HG02610 (cell line): ENCODE measurements around the gene NR1D1.
A peak's percentile ranks its signal among the peaks of the same experiment; 100 is the strongest.

Experiments
- ATAC-seq: cut with Tn5 transposase; IDR thresholded peaks from one replicate; pipeline ENCODE4 v1.9.1; 2021; ENCODE audit warnings: mild to moderate bottlenecking, moderate library complexity; ENCODE audit not compliant: unreplicated experiment

Gene NR1D1

GRCh38 chr17:40111221-40112128 lies 11.1 kb upstream of the NR1D1 start:
- ATAC-seq, result peak; percentile 46

DNA sequence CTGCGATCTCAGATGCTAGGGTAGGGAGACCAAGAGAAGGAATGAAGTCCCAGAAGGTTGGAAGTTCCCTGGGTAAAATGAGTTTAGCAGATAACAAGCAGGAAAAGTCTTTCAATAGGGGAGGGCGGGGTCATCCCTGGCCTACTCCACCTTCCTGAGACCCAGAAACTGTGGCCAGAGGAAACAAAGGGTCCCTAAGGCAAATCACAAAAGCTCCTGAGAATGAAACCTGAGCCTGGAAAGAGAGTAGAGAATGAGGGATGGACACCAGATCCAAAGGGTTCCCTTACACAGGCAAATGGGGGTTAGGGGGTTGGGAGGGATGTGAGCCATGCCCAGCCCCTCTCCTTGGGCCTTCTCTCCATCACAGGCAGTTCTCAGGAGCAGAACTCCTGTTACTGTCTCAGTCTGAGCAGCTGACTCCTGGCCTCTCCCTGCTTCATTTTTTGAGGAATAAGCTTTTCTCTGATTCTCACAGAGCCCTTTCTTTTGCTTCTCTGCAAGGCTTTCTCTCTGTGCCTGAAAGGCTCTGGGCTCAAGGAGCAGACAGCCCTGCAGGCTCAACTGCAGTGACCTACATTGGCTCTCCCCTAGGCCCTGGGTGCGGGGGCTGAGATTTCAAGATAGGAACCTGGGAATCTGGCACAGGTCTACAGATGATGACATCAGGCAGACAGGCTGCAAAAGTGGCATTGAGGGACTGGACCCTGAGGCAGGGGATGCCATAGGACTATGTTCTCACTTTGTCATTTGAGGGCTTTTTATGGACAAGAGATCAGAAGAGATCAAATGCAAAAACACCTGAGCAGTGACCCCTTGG lies 9.8 kb upstream of the NR1D1 start:
- no peak for ATAC-seq

DNA sequence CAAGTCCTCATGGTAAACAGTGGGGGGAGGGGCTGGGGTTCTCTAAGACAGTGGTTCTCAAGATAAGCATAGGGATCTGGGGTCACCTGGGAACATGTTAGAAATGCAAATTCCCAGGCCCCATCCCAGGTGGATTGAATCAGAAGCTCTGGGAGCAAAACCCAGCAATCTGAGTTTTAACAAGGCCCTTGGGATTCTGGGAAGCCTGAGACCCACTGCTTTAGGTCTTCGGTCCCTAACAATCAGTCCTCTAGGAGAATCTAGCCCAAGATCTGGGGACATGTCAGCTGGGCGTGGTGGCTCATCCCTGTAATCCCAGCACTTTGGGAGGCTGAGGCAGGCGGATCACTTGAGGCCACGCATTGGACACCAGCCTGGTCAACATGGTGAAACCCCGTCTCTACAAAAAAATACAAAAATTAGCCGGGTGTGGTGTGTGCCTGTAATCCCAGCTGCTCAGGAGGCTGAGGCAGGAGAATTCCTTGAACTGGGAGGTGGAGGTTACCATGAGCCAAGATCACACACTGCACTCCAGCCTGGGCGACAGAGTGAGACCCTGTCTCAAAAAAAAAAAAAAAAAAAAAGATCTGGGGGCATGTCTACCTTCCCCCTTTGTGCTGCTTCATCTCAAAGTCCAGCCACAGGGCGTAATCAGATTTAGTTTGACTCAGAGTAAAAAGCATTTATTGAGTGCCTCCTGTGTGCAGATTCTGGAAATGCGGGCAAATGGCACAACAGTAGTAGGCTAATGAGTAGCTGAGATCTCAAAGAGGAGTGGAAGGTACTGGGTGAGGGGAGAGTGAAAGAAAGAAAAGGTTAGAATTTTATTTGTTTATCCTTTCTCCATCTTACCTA lies 8.8 kb upstream of the NR1D1 start:
- no peak for ATAC-seq

- no peak for ATAC-seq
Observed at GRCh38 chr17:40107522-40108174, 7.3 kb upstream of the NR1D1 start.

DNA sequence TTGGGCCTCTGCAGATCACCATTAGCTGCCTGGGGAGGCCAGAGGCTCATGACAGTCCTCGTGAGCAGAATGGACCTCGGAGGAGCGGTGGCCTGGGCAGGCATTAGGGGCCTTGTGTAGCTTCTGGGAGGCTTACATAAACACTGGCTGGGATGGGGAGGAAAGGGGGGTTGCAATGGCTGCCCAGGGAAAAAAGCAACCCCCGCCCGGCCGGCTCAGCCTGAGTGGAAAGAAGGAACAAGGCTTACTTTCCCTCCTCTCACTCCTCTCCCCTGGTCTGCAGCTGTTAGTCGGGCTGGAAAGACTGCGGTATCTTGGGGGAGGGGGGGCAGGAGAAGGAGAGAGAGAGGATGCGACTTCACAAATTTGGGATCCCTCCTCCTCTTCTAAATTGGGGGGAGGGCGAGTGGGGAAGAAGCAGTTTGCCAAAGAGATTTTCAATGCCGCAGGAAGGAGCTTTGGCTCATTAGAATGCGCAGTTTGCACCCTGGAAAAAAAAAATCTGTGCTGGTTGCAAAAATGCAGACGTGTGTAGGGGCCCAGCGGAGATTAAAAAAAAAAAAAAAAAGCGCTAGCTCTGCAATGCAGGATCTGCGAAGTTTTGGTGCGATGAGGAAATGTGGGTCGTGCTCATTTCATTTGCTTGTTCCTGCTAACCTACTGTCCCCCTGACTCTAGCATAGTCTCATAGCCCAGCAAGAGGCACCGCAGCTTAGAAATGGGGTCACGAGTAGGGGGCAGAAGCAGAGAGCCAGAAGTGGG lies 6.6 kb upstream of the NR1D1 start:
- ATAC-seq, result no peak

DNA sequence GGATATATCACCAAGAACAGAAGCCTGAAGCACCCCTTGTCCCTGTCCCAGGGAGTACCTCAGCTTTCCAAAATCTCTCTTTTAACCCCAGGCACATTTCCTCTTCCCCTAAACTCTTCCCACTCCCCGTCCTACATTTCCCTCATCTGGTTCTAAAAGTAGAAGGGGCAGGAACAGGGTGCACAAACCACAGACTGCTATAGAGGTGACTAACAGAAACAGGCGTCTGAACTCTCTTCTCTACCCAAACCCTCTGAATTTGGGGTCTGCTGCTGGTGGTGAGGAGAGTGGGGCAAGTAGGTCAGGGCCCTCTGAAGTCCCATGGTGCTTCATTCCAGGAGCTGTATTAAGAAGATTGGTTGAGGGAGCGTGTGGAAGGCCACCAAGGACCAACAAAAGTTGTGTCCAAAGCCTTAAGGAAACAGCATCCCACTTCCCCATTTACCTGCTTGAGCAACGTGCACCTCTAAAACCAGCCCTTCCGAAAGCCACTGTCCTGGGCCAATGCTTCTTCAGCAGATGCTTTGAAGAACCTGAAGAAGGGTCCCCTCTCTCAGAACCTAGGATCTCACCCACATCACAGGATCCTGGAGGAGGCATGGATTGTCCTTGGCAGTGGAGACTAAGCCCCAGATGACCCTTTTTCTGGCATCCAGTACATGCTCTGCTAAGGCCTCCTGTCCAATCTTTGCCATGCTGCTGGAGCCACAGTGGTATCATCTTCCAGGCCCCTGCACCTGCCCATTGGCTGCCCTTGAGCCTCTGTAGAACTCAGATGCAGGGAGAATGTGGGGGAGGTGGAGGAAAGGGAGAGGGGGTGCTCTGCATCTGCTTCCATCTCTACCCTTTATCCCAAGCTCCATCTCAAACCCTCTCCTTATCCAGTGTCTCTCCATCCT lies 5.7 kb upstream of the NR1D1 start:
- no peak for ATAC-seq

DNA sequence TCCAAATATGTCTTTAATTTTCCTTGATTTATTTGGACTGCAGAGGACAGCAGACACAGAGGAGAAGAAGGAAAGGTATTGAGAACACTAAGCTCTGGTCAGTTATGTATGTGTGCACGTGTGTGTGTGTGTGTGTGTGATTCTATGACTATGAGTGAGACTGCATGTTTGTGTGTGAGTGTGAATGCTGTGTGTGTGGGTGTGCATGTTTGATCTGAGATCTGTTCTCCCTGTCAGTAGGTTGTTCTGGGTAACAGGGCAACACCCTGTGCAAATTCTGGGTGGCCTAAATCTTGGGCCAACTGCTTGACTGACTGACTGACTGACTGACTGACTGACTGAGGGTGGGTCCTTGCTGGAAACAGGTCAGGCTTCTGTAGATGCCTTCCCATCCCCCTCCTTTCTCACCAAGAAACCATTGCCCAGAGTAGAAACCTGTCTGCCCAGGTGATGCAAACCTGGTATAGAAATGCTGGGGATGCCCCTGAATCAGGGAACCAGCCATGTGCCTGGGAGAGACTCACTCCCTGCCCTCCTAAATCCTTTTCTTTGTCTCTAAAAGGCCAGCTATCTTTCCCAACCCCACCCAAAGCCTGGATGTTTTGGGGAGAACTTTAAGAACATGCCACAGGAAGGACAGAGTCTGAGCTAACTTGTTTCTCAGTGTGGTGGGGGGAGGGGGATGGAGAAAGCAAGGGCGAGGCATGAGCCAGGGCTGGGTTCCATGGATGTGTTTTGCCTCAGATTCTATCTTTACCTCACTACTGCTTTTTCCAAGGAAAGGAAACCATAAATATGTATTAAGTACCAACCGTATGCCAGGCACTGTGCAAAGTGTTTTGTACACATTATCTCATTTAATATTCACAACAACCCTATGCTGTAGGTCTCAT lies 4.5 kb upstream of the NR1D1 start:
- ATAC-seq, result no peak

DNA sequence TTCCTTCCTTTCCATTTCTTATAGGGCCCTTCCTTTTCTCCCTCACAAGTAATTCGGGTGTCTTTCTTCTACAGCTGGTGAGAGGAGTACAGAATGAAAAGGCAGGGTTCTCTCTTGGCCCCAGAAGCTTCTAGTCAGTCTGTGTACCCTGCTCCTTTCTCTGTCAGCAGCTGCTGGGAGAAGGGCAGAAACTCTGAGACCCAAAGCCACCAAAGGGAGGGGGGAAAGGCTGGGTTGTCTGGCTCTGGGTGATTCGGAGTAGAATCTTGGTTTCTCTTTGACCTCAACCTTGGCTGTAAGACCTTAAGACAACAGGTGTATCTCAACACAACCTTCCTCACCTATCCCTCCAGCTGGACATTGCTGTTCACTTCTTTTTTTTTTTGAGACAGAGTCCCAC lies 3.3 kb upstream of the NR1D1 start:
- no peak for ATAC-seq

DNA sequence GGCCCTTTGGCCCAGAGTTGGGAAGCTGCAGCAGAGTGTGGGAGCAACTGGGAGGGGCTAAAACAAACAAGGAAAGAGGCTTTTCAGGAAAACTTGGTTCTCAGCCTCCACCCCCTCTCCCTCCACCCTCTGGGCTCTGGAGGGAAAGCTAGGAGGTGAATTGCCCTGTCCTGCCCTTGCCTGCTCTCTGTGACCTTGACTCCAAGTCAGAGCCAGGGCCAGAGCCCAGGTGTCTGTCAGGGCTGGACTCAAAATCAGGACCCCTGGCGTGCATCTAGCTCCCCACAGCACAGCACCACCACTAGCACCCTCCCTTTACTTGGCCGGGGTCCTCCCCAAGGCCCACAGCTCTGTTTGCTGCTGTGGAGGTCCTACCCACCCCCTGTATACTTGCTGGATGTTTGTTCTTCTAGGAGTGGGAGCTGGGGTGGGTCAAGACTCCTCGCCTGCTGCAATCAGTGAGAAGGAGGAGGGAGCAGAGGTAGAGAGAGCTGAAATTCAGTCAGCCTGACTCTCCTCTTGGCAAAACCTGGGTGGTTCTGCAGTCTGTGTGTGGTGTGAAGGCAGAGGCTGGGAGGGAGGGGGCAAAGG lies 2.8 kb upstream of the NR1D1 start:
- no peak for ATAC-seq

DNA sequence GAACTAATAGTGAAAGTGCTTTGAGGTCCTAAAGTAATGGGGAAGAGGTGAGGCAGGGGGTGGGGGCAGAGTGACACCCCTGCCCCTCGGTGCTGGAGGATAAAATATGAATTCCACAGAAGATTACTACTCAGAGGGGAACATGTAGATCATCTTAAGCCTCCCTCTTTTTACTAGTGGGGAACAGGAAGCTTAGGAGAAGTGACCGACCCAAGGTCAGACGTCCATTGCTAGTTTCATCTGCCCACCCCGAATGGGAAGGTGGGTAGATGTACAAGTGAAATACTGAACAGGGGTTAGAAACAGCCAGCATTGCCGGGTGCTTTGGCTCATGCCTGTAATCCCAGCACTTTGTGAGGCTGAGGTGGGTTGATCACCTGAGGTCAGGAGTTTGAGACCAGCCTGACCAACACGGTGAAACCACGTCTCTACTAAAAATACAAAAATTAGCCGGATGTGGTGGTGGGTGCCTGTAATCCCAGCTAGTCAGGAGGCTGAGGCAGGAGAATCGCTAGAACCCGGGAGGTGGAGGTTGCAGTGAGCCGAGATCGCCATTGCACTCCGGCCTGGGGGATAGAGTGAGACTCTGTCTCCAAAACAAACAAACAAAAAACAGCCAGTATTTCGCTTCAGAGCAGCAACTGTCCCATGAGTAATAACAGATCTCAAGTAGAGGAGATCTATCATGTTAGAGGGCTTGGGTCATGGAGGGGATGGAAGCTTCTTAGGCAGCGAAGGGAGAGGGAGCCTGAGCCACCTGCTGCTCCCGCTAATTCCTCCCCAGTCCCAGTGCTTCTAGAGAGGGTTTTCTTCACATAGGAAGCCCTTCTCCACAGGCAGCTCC lies 1.2 kb upstream of the NR1D1 start:
- ATAC-seq, result no peak

DNA sequence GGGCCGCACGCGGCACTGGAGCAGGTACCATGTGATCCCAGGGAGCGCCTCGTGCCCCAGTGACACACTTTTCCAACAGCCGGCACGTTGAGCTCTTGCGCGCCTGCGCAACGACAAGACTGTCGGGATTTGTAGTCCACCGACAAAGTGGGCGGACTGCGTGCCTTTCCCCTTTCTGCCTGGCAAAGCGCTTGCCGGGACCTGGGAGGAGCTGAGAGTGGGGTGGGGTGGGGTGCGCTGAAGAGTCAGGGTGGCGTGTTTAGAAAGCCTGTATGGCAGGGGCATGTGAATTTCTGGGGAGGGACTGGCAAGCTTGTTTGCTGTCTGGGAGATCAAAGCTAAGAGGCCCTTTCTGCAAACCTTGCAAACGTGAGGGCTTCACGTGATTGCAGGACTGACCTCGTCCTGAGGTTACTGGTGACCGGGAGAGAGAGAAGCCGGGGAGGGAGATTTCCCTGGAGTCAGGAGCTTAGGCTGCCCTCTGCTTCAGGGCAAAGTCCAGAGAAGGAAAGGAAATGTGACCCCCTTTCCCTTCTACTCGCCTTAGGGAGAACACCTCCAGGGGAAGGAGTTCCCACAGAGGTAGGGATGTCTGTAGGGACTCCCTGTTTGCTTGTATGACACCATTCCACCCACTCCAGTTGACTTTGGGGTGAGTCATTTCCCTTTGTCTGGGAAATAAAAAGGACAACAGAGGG lies 429 bp upstream of the NR1D1 start:
- ATAC-seq, result peak; percentile 23

GRCh38 chr17:40099619-40100418 lies 570 bp downstream of the NR1D1 start:
- no peak for ATAC-seq

GRCh38 chr17:40098846-40099618 lies 1.4 kb downstream of the NR1D1 start:
- ATAC-seq, result peak; percentile 54
